Hepatocyte (in vitro differentiated cells): Measurements from ENCODE around the gene CYP26A1. TPM values are rescaled to one million over a fixed set of nuclear protein-coding genes. Genes with fewer than 3 reads are reported as not detected.

Source experiments
- DNase-seq: peaks from one replicate; pipeline ENCODE4 v3.0.0-alpha.2; 2016; ENCODE audit warnings: low spot score
- H2AFZ ChIP-seq: fragments of 200-600 bp; sonication (generic); 2 replicates; pipeline ENCODE4 v1.6.0; 2016; ENCODE audit warnings: antibody characterized with exemption, mild to moderate bottlenecking
- H3K27ac ChIP-seq: fragments of 200-600 bp; sonication (generic); 2 replicates; pipeline ENCODE4 v1.5.1; 2016; ENCODE audit warnings: mild to moderate bottlenecking
- H3K27me3 ChIP-seq: fragments of 200-600 bp; sonication (generic); 2 replicates; pipeline ENCODE4 v1.6.1; 2016
- H3K36me3 ChIP-seq: fragments of 200-600 bp; sonication (generic); replicated peaks from 2 replicates; pipeline ENCODE4 v1.5.1; 2016; ENCODE audit warnings: low read depth; ENCODE audit not compliant: insufficient read depth
- H3K4me1 ChIP-seq: fragments of 200-600 bp; sonication (generic); 2 replicates; pipeline ENCODE4 v1.5.1; 2016; ENCODE audit warnings: mild to moderate bottlenecking, moderate library complexity; ENCODE audit not compliant: insufficient read depth
- H3K4me2 ChIP-seq: fragments of 200-600 bp; sonication (generic); 2 replicates; pipeline ENCODE4 v1.6.0; 2016
- H3K4me3 ChIP-seq: fragments of 200-600 bp; sonication (generic); 2 replicates; pipeline ENCODE4 v1.5.1; 2016; ENCODE audit warnings: mild to moderate bottlenecking
- H3K79me2 ChIP-seq: fragments of 200-600 bp; sonication (generic); 2 replicates; pipeline ENCODE4 v1.6.0; 2017; ENCODE audit warnings: mild to moderate bottlenecking
- H3K9me2 ChIP-seq: fragments of 200-600 bp; sonication (generic); replicated peaks from 2 replicates; pipeline ENCODE4 v1.6.0; 2017; ENCODE audit warnings: mild to moderate bottlenecking; ENCODE audit not compliant: insufficient read depth
- H3K9me3 ChIP-seq: fragments of 200-600 bp; sonication (generic); 2 replicates; pipeline ENCODE4 v1.5.1; 2016; ENCODE audit warnings: low read depth, mild to moderate bottlenecking
- H4K20me1 ChIP-seq: fragments of 200-600 bp; sonication (generic); 2 replicates; pipeline ENCODE4 v1.6.0; 2016; ENCODE audit warnings: mild to moderate bottlenecking; ENCODE audit not compliant: insufficient read depth, poor library complexity, severe bottlenecking
- EZH2 ChIP-seq: fragments of 200-600 bp; sonication (generic); IDR thresholded peaks from 2 replicates; pipeline ENCODE4 v1.6.1; 2016; ENCODE audit warnings: antibody characterized with exemption, mild to moderate bottlenecking, borderline replicate concordance
- EZH2phosphoT487 ChIP-seq: fragments of 200-600 bp; sonication (generic); IDR thresholded peaks from one replicate; pipeline ENCODE4 v1.6.1; 2018; ENCODE audit warnings: antibody characterized with exemption, mild to moderate bottlenecking, low read depth, moderate library complexity; ENCODE audit not compliant: unreplicated experiment, severe bottlenecking
- WGBS: methylation state at CpG from one replicate; pipeline ENCODE4 v1.1.6; 2016; ENCODE audit warnings: low lambda C conversion rate; ENCODE audit errors: missing lambda C conversion rate; 5-methylcytosine and 5-hydroxymethylcytosine counted together
- polyA plus RNA-seq: library from polyadenylated mRNA; unstranded; fragments of >200 nt; fragmentation: Nextera tagmentation; extraction: Ambion mirVana; gene quantifications from 2 replicates; pipeline ENCODE4 v1.2.1, GENCODE V29; 2016
- total RNA-seq: library from RNA; depleted of rRNA; stranded (reverse); fragments of >200 nt; gene quantifications from 2 replicates; pipeline ENCODE4 v1.2.3, GENCODE V29; 2014
- TF ChIP-seq, protein P1 (sequence below): fragments of 200-600 bp; sonication (generic); IDR thresholded peaks from 2 replicates; pipeline ENCODE4 v1.5.1; 2016; ENCODE audit warnings: antibody characterized with exemption, mild to moderate bottlenecking; ENCODE audit not compliant: poor library complexity

The CYP26A1 gene
- total and polyA plus RNA-seq, 2 experiments from 2014 or later = 0.69 to 0.80 TPM

- no peak overlapping the region for H3K4me3 ChIP-seq
- WGBS = 88% methylated on average over 9 of the region's 9 CpGs
- H3K36me3 ChIP-seq = no peaks in the 10 kb centered on the region
- H2AFZ ChIP-seq = no peak overlapping the region
- H3K79me2 ChIP-seq = no peaks in the 10 kb centered on the region
- DNase-seq = no peak
- no peaks in the 10 kb centered on the region for H3K4me1 ChIP-seq
- TF ChIP-seq, protein P1, sequence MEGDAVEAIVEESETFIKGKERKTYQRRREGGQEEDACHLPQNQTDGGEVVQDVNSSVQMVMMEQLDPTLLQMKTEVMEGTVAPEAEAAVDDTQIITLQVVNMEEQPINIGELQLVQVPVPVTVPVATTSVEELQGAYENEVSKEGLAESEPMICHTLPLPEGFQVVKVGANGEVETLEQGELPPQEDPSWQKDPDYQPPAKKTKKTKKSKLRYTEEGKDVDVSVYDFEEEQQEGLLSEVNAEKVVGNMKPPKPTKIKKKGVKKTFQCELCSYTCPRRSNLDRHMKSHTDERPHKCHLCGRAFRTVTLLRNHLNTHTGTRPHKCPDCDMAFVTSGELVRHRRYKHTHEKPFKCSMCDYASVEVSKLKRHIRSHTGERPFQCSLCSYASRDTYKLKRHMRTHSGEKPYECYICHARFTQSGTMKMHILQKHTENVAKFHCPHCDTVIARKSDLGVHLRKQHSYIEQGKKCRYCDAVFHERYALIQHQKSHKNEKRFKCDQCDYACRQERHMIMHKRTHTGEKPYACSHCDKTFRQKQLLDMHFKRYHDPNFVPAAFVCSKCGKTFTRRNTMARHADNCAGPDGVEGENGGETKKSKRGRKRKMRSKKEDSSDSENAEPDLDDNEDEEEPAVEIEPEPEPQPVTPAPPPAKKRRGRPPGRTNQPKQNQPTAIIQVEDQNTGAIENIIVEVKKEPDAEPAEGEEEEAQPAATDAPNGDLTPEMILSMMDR = no peak
- TF ChIP-seq EZH2phosphoT487 = no peak
- no peak for TF ChIP-seq EZH2
- no peaks in the 10 kb centered on the region for H3K9me3 ChIP-seq
- H3K4me2 ChIP-seq = no peak overlapping the region
- no peaks in the 10 kb centered on the region for H4K20me1 ChIP-seq
- H3K27me3 ChIP-seq = peaks cover 98% of the 10 kb centered on the region
- no peak overlapping the region for H3K27ac ChIP-seq
- no peaks in the 10 kb centered on the region for H3K9me2 ChIP-seq
These were observed 9.6 kb upstream of the CYP26A1 start for GRCh38 chr10:93063977-93064660.

DNA sequence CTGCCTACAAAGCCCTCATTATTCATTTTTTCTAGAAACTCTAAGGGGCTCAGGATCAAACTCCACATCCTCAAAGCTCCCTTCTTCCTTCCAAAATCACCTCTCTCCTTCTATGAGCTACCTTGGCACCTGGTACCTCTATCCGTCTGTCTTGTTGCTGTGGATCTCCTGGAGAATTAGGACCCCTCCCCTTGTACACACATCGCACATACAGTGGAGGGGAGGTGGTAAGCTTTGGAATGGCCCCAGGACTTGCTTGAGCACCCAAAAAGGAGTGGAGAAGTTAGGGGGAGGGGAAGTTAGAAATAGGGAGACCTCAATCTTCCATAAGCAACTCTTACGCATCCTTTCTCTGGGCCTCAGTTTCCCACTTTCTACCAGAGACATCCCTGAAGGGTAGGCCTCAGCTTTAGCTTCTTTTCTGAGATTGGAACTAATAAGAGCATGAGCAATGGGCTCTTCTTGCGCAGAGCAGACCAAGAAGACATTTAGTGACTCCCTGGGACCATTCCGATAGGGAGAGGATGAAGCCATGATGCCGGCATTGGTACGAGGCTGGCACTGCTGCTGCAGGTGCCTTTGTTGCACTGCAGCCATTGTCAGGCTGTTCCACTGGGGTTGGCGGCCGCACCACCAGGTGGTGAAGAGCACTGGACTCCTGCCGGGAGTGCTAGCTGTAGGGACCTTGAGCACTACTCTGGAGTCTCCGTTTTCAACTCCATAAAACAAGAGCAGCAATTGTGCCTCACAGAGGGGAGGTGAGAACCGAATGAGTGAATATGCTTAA lies 8.6 kb upstream of the CYP26A1 start:
- Histone ChIP-seq H3K27me3 (peaks cover 98% of the 10 kb centered on the region), H3K9me2 (no peaks in the 10 kb centered on the region), H3K36me3 (no peaks in the 10 kb centered on the region), H3K9me3 (no peaks in the 10 kb centered on the region), H3K4me3 (no peak overlapping the region), H3K27ac (no peak overlapping the region), H3K4me1 (no peaks in the 10 kb centered on the region), H4K20me1 (no peaks in the 10 kb centered on the region), H3K79me2 (no peaks in the 10 kb centered on the region), H2AFZ (no peak overlapping the region), H3K4me2 (peak overlapping the region; percentile 71)
- WGBS = 71% methylated on average over 12 of the region's 12 CpGs
- no peak for DNase-seq
- TF ChIP-seq EZH2phosphoT487 = no peak
- TF ChIP-seq EZH2 = no peak
- TF ChIP-seq, protein P1 = no peak

DNA sequence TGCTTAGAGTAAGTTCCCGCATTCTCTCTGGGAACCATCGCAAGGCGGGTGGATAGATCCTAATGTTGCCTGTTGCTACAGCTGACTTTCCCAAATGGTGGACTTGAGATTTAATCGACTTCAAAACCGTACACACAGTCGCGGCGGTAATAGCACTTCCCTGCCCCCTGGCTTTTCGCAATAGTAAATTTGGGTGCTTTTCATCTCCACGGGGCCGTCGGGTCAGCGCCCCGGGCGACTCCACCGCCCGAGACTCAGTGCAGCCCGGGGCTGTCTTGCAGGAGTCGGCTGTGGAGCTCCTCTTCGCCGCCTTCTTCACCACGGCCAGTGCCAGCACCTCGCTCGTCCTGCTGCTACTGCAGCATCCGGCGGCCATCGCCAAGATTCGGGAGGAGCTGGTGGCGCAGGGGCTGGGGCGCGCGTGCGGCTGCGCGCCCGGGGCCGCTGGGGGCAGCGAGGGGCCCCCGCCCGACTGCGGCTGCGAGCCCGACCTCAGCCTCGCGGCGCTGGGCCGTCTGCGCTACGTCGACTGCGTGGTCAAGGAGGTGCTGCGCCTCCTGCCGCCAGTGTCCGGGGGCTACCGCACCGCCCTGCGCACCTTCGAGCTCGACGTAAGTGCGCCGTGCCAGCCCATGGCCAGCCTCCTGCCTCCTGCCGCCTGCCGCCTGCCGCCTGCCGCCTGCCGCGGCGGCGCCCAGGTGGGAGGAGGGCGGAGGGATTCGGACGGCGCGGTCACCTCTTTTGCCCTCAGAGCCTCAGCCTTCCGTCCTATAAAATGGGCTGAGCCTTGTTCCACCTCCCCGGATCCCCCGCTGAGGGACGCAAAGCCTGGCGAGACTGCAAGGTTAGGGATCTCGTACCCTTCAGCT lies 7.8 kb upstream of the CYP26A1 start:
- TF ChIP-seq, protein P1 = no peak
- TF ChIP-seq EZH2 = peak; percentile 77
- Histone ChIP-seq H3K36me3 (no peaks in the 10 kb centered on the region), H3K4me3 (no peak overlapping the region), H3K4me1 (no peaks in the 10 kb centered on the region), H3K27me3 (peaks cover 98% of the 10 kb centered on the region), H3K27ac (no peak overlapping the region), H3K9me2 (no peaks in the 10 kb centered on the region), H2AFZ (no peak overlapping the region), H3K4me2 (peak overlapping the region; percentile 71), H3K9me3 (no peaks in the 10 kb centered on the region), H3K79me2 (no peaks in the 10 kb centered on the region), H4K20me1 (no peaks in the 10 kb centered on the region)
- no peak for DNase-seq
- 20% methylated on average over 69 of the region's 81 CpGs for WGBS
